IMR-90 (cell line): Measurements from ENCODE around the gene PRDM15. TPM values are rescaled to one million over a fixed set of nuclear protein-coding genes. Genes with fewer than 3 reads are reported as not detected.

ENCODE experiments used
- ATAC-seq: fragments of 200-7000 bp; cut with Tn5 transposase; 2 replicates; pipeline ENCODE4 v1.9.1; 2020; ENCODE audit warnings: low read depth, mild to moderate bottlenecking, moderate library complexity
- BruUV-seq: library from RNA; stranded (reverse); fragments of 400-500 nt; replicated peaks from 2 replicates; lab custom pipeline; 2021; lab: Mats Ljungman, UMichigan
- CTCF ChIA-PET: fragments of 300-600 bp; formaldehyde crosslinking; extraction: SDS; loops from one replicate; lab custom pipeline; 2021; ENCODE audit warnings: antibody characterized with exemption; lab: Yijun Ruan, JAX
- POLR2A ChIA-PET: fragments of 300-600 bp; sonication (Branson Sonifier 250); formaldehyde crosslinking; loops from one replicate; lab custom pipeline; 2022; ENCODE audit warnings: antibody characterized with exemption; ENCODE audit not compliant: unreplicated experiment; lab: Charles Lee
- DNase-seq: peaks from one replicate; pipeline ENCODE4 v3.0.0; 2013
- H2AFZ ChIP-seq: replicated peaks from 2 replicates; pipeline ENCODE3; 2013; ENCODE audit warnings: low read length, mild to moderate bottlenecking; ENCODE audit not compliant: poor library complexity
- H2AK5ac ChIP-seq: 2 replicates; pipeline ENCODE4 v1.6.1; 2013; ENCODE audit warnings: low read depth, low read length, inconsistent platforms
- H2AK9ac ChIP-seq: replicated peaks from 2 replicates; pipeline ENCODE3; 2013; ENCODE audit warnings: mild to moderate bottlenecking, low read depth, low read length, moderate library complexity; ENCODE audit not compliant: poor library complexity
- H2BK120ac ChIP-seq: 2 replicates; pipeline ENCODE4 v1.6.1; 2013; ENCODE audit warnings: low read depth, low read length, inconsistent platforms
- H2BK15ac ChIP-seq: 3 replicates; pipeline ENCODE4 v1.6.1; 2013; ENCODE audit warnings: low read depth, low read length, inconsistent platforms
- H2BK20ac ChIP-seq: 2 replicates; pipeline ENCODE4 v1.6.1; 2013; ENCODE audit warnings: low read depth, mild to moderate bottlenecking, inconsistent platforms, low read length, moderate library complexity
- H2BK5ac ChIP-seq: 2 replicates; pipeline ENCODE4 v1.6.1; 2013; ENCODE audit warnings: mild to moderate bottlenecking, low read depth, low read length, inconsistent platforms; ENCODE audit not compliant: poor library complexity, severe bottlenecking
- H3K14ac ChIP-seq: replicated peaks from 2 replicates; pipeline ENCODE4 v1.6.1; 2013; ENCODE audit warnings: low read depth, low read length, inconsistent platforms
- H3K18ac ChIP-seq: 2 replicates; pipeline ENCODE4 v1.6.1; 2013; ENCODE audit warnings: low read depth, low read length, control low read depth
- H3K23ac ChIP-seq: 2 replicates; pipeline ENCODE4 v1.6.1; 2013; ENCODE audit warnings: low read depth, low read length, inconsistent platforms
- H3K27ac ChIP-seq: 2 replicates; pipeline ENCODE4 v1.5.1; 2013; ENCODE audit warnings: mild to moderate bottlenecking, control low read depth, low read length; ENCODE audit not compliant: insufficient read depth
- H3K27me3 ChIP-seq: 2 replicates; pipeline ENCODE4 v1.6.1; 2013; ENCODE audit warnings: low read length; ENCODE audit not compliant: control insufficient read depth, insufficient read depth
- H3K36me3 ChIP-seq: 2 replicates; pipeline ENCODE4 v1.6.1; 2013; ENCODE audit warnings: low read length, mixed read lengths; ENCODE audit not compliant: control insufficient read depth, insufficient read depth
- H3K4ac ChIP-seq: 2 replicates; pipeline ENCODE4 v1.6.1; 2013; ENCODE audit warnings: low read depth, low read length, inconsistent platforms
- H3K4me1 ChIP-seq: 2 replicates; pipeline ENCODE4 v1.6.1; 2013; ENCODE audit warnings: low read length, mixed read lengths; ENCODE audit not compliant: control insufficient read depth, insufficient read depth
- H3K4me2 ChIP-seq: 2 replicates; pipeline ENCODE4 v1.6.1; 2013; ENCODE audit warnings: low read depth, mild to moderate bottlenecking, control low read depth, low read length, moderate library complexity
- H3K4me3 ChIP-seq: 2 replicates; pipeline ENCODE4 v1.5.1; 2013; ENCODE audit warnings: low read depth, mild to moderate bottlenecking, control low read depth, low read length, moderate library complexity; ENCODE audit not compliant: insufficient read depth
- H3K56ac ChIP-seq: 2 replicates; pipeline ENCODE4 v1.6.1; 2013; ENCODE audit warnings: low read length, inconsistent platforms; ENCODE audit not compliant: insufficient read depth; ENCODE audit errors: extremely low read depth
- H3K79me1 ChIP-seq, 2 experiments: 2 replicates each; pipeline ENCODE4 v1.6.1; 2013; ENCODE audit warnings: low read length in 2 of 2, inconsistent platforms in 1 of 2, low read depth in 1 of 2
- H3K9ac ChIP-seq: 2 replicates; pipeline ENCODE4 v1.6.1; 2013; ENCODE audit warnings: low read depth, low read length, control low read depth
- H3K9me1 ChIP-seq: 2 replicates; pipeline ENCODE4 v1.6.1; 2013; ENCODE audit warnings: low read length, inconsistent platforms; ENCODE audit not compliant: insufficient read depth
- H3K9me3 ChIP-seq: 2 replicates; pipeline ENCODE4 v1.6.1; 2013; ENCODE audit warnings: low read length; ENCODE audit not compliant: control insufficient read depth, insufficient read depth
- H4K20me1 ChIP-seq: 2 replicates; pipeline ENCODE4 v1.6.1; 2013; ENCODE audit warnings: low read length, inconsistent platforms; ENCODE audit not compliant: insufficient read depth
- H4K5ac ChIP-seq: 2 replicates; pipeline ENCODE4 v1.6.1; 2013; ENCODE audit warnings: mild to moderate bottlenecking, low read depth, low read length, control low read depth
- H4K8ac ChIP-seq, 2 experiments: 2 replicates each; pipeline ENCODE4 v1.6.1; 2013; ENCODE audit warnings: low read depth in 2 of 2, low read length in 2 of 2, control low read depth in 1 of 2, inconsistent platforms in 1 of 2
- H4K91ac ChIP-seq: 2 replicates; pipeline ENCODE4 v1.6.1; 2013; ENCODE audit warnings: low read depth, low read length, inconsistent platforms; ENCODE audit not compliant: insufficient read depth
- CEBPB ChIP-seq: IDR thresholded peaks from 2 replicates; pipeline ENCODE4 v1.6.1; 2012; ENCODE audit warnings: low read depth, low read length, improper control_type of control experiment
- CHD1 ChIP-seq: IDR thresholded peaks from 2 replicates; pipeline ENCODE4 v1.6.1; 2012; ENCODE audit warnings: low read depth, low read length, improper control_type of control experiment
- MXI1 ChIP-seq: IDR thresholded peaks from 2 replicates; pipeline ENCODE4 v1.6.1; 2012; ENCODE audit warnings: low read depth, mild to moderate bottlenecking, low read length, moderate library complexity, borderline replicate concordance
- NFE2L2 ChIP-seq: fragments of 150-350 bp; IDR thresholded peaks from 2 replicates; pipeline ENCODE4 v1.6.1; 2016; ENCODE audit warnings: low read depth, mild to moderate bottlenecking, low read length
- POLR2A ChIP-seq: IDR thresholded peaks from 2 replicates; pipeline ENCODE4 v1.6.1; 2012; ENCODE audit warnings: mild to moderate bottlenecking, low read depth, low read length
- RCOR1 ChIP-seq: IDR thresholded peaks from 2 replicates; pipeline ENCODE4 v1.6.1; 2012; ENCODE audit warnings: mild to moderate bottlenecking, low read length, improper control_type of control experiment; ENCODE audit not compliant: insufficient replicate concordance
- WGBS, 2 experiments: methylation state at CpG; one replicate each; pipeline versions ENCODE4 v1.1.5 to v1.1.7; 2013; ENCODE audit warnings: missing lambda C conversion rate in 2 of 2; ENCODE audit not compliant: insufficient read length in 1 of 2; ENCODE audit errors: extremely low coverage in 2 of 2; 5-methylcytosine and 5-hydroxymethylcytosine counted together
- dilution Hi-C: fragments of 300-500 bp; cut with HindIII; formaldehyde crosslinking; loops from one replicate; pipeline ENCODE4 v1.14.3; 2018; ENCODE audit warnings: low sequenced_read_pairs; ENCODE audit not compliant: unreplicated experiment
- in situ Hi-C: fragments of 300-500 bp; cut with MboI; formaldehyde crosslinking; loops from 3 replicates; pipeline ENCODE4 v1.14.3; 2019; ENCODE audit warnings: low sequenced_read_pairs, inconsistent platforms, mixed read lengths
- intact Hi-C: fragments of 100-400 bp; cut with micrococcal nuclease; formaldehyde crosslinking; loops from 2 replicates; pipeline ENCODE4 v1.10.0; 2022
- polyA plus RNA-seq, 3 experiments: library from polyadenylated mRNA; depleted of rRNA; stranded (reverse); fragments of >200 nt; gene quantifications; 2 replicates each; pipeline ENCODE4 v1.2.3, GENCODE V29; 2012; ENCODE audit warnings: low replicate concordance in 1 of 3
- total RNA-seq: library from RNA; depleted of rRNA; stranded (reverse); fragments of >200 nt; gene quantifications from 2 replicates; pipeline ENCODE4 v1.2.3, GENCODE V29; 2012
- TF ChIP-seq, protein P1 (sequence below): conservative IDR thresholded peaks from 2 replicates; pipeline ENCODE4 v1.5.1; 2012; ENCODE audit warnings: mild to moderate bottlenecking, low read depth, low read length, improper control_type of control experiment
- TF ChIP-seq, protein P2 (sequence below): fragments of 150-350 bp; IDR thresholded peaks from 2 replicates; pipeline ENCODE4 v1.6.1; 2016; ENCODE audit warnings: low read depth, mild to moderate bottlenecking, low read length, moderate library complexity, borderline replicate concordance

PRDM15 gene
- total and polyA plus RNA-seq, 2 of the 4 experiments (the other 2 are of a cell fraction) = 7.3 to 8.8 TPM

DNA sequence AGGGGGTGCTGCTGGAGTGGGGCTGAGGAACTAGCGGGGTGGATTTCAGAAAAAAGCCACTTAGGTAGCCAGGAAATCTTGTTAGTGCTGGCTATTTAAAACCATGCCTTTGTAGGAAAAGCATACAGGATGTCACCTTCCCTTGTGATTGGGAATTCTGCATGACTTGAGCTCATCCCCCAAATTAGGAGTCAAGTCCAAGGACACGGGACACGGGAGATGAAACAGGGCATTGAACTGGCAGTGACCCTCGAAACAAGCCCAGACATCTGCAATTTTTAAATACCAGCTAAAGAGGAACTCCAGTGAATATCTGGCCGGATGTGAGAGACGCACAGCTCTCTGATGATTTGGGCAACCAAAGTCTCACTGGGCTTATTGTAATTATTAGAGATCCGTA is 41.9 kb upstream of the PRDM15 start:
- CTCF ChIA-PET = no interaction called here
- peaks cover 13% of the 10 kb centered on the region for H3K9me1 ChIP-seq
- no peak overlapping the region for H3K9ac ChIP-seq
- no peak overlapping the region for H2BK5ac ChIP-seq
- dilution Hi-C loops (no loop called here), intact Hi-C loops (no loop called here), in situ Hi-C loops (no loop called here)
- no peaks in the 10 kb centered on the region for H4K20me1 ChIP-seq
- no peak overlapping the region for H4K5ac ChIP-seq
- no peak overlapping the region for H3K4me3 ChIP-seq
- POLR2A ChIA-PET = no interaction called here
- no peak overlapping the region for H3K56ac ChIP-seq
- H3K36me3 ChIP-seq = peaks cover 21% of the 10 kb centered on the region
- TF ChIP-seq CHD1 = no peak
- TF ChIP-seq CEBPB = no peak
- TF ChIP-seq, protein P1, sequence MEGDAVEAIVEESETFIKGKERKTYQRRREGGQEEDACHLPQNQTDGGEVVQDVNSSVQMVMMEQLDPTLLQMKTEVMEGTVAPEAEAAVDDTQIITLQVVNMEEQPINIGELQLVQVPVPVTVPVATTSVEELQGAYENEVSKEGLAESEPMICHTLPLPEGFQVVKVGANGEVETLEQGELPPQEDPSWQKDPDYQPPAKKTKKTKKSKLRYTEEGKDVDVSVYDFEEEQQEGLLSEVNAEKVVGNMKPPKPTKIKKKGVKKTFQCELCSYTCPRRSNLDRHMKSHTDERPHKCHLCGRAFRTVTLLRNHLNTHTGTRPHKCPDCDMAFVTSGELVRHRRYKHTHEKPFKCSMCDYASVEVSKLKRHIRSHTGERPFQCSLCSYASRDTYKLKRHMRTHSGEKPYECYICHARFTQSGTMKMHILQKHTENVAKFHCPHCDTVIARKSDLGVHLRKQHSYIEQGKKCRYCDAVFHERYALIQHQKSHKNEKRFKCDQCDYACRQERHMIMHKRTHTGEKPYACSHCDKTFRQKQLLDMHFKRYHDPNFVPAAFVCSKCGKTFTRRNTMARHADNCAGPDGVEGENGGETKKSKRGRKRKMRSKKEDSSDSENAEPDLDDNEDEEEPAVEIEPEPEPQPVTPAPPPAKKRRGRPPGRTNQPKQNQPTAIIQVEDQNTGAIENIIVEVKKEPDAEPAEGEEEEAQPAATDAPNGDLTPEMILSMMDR = no peak
- no peak for TF ChIP-seq NFE2L2
- TF ChIP-seq RCOR1 = no peak
- TF ChIP-seq MXI1 = no peak
- TF ChIP-seq POLR2A = no peak
- TF ChIP-seq, protein P2, sequence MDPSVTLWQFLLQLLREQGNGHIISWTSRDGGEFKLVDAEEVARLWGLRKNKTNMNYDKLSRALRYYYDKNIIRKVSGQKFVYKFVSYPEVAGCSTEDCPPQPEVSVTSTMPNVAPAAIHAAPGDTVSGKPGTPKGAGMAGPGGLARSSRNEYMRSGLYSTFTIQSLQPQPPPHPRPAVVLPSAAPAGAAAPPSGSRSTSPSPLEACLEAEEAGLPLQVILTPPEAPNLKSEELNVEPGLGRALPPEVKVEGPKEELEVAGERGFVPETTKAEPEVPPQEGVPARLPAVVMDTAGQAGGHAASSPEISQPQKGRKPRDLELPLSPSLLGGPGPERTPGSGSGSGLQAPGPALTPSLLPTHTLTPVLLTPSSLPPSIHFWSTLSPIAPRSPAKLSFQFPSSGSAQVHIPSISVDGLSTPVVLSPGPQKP = no peak
- H2AK9ac ChIP-seq = no peak overlapping the region
- no peak overlapping the region for H4K91ac ChIP-seq
- no peak overlapping the region; the same call in 1 of the 2 replicates for H3K23ac ChIP-seq
- H3K4ac ChIP-seq = no peak overlapping the region
- H3K27me3 ChIP-seq = no peaks in the 10 kb centered on the region
- no peak overlapping the region for H3K27ac ChIP-seq
- no peak overlapping the region for H2AK5ac ChIP-seq
- DNase-seq (no peak), ATAC-seq (no peak)
- WGBS, 2 experiments = no CpG with 5 or more reads among the region's 7 CpGs
- H2BK120ac ChIP-seq = no peak overlapping the region
- no peak overlapping the region for H3K14ac ChIP-seq
- BruUV-seq = no TSS peak
- H3K9me3 ChIP-seq = no peaks in the 10 kb centered on the region
- H4K8ac ChIP-seq = no peak overlapping the region
- peaks cover 12 to 37% of the 10 kb centered on the region in 2 experiments for H3K79me1 ChIP-seq
- H2BK15ac ChIP-seq = no peak overlapping the region
- H3K18ac ChIP-seq = no peak overlapping the region
- peaks cover 11% of the 10 kb centered on the region for H3K4me1 ChIP-seq
- H2AFZ ChIP-seq = no peak overlapping the region
- no peak overlapping the region for H3K4me2 ChIP-seq
- H2BK20ac ChIP-seq = no peak overlapping the region
